CD8-positive, alpha-beta memory T cell (primary cell): ENCODE measurements around the gene CENATAC. TPM values are rescaled to one million over a fixed set of nuclear protein-coding genes. Genes with fewer than 3 reads are reported as not detected.
"Not testable (repeated sequence)": the region's sequence is repeated elsewhere in the genome, so short reads cannot be mapped to it uniquely, and the experiment has no call there.

ENCODE experiments used
- CTCF ChIA-PET: fragments of 350-600 bp; sonication (Branson Sonifier 250); formaldehyde crosslinking; loops from one replicate; lab custom pipeline; 2021; ENCODE audit warnings: antibody characterized with exemption; lab: Charles Lee
- POLR2A ChIA-PET: fragments of 350-600 bp; sonication (Branson Sonifier 250); formaldehyde crosslinking; loops from one replicate; lab custom pipeline; 2021; ENCODE audit warnings: antibody characterized with exemption; lab: Charles Lee
- DNase-seq, 5 donors: peaks; one replicate each; pipeline versions ENCODE4 v3.0.0 to v3.0.0-alpha.2; 2020 to 2022; ENCODE audit warnings: mixed read lengths in 1 of 5
- H3K27ac ChIP-seq: one replicate; pipeline ENCODE4 v1.7.0; 2013; ENCODE audit warnings: low read depth, mild to moderate bottlenecking, low read length, moderate library complexity
- H3K27me3 ChIP-seq: 2 replicates; pipeline ENCODE4 v1.7.0; 2013; ENCODE audit warnings: low read length, mild to moderate bottlenecking; ENCODE audit not compliant: insufficient read depth, poor library complexity, severe bottlenecking
- H3K36me3 ChIP-seq: 2 replicates; pipeline ENCODE4 v1.7.0; 2013; ENCODE audit warnings: mild to moderate bottlenecking, low read length, moderate library complexity; ENCODE audit not compliant: insufficient read depth
- H3K4me1 ChIP-seq: 2 replicates; pipeline ENCODE4 v1.7.0; 2013; ENCODE audit warnings: mild to moderate bottlenecking, low read length, moderate library complexity; ENCODE audit not compliant: insufficient read depth
- H3K4me3 ChIP-seq: 2 replicates; pipeline ENCODE4 v1.7.0; 2013; ENCODE audit warnings: mild to moderate bottlenecking, low read length
- H3K9me3 ChIP-seq: 2 replicates; pipeline ENCODE4 v1.7.0; 2013; ENCODE audit warnings: mild to moderate bottlenecking, low read length
- H3K27ac Mint-ChIP-seq, 8 donors: one replicate each; pipeline ENCODE4 v1.8.0; 2020 to 2021; ENCODE audit warnings: mixed read lengths in 8 of 8, mild to moderate bottlenecking in 6 of 8, inconsistent platforms in 3 of 8, moderate library complexity in 3 of 8
- H3K27me3 Mint-ChIP-seq, 2 donors: one replicate each; pipeline ENCODE4 v1.8.0; 2020 to 2021; ENCODE audit warnings: mixed read lengths in 2 of 2, mild to moderate bottlenecking in 1 of 2, moderate library complexity in 1 of 2
- H3K36me3 Mint-ChIP-seq, 3 donors: one replicate each; pipeline ENCODE4 v1.8.0; 2020 to 2021; ENCODE audit warnings: mixed read lengths in 3 of 3, inconsistent platforms in 1 of 3, mild to moderate bottlenecking in 1 of 3
- H3K4me1 Mint-ChIP-seq, 3 donors: one replicate each; pipeline ENCODE4 v1.8.0; 2020 to 2021; ENCODE audit warnings: mixed read lengths in 3 of 3, inconsistent platforms in 1 of 3, mild to moderate bottlenecking in 1 of 3
- H3K4me3 Mint-ChIP-seq, 7 donors: one replicate each; pipeline ENCODE4 v1.8.0; 2020 to 2021; ENCODE audit warnings: mixed read lengths in 7 of 7, mild to moderate bottlenecking in 6 of 7, moderate library complexity in 4 of 7, inconsistent platforms in 2 of 7
- H3K9me3 Mint-ChIP-seq, 5 donors: one replicate each; pipeline ENCODE4 v1.8.0; 2020 to 2022; ENCODE audit warnings: mixed read lengths in 5 of 5, mild to moderate bottlenecking in 3 of 5, moderate library complexity in 2 of 5, inconsistent platforms in 1 of 5
- polyA plus RNA-seq: library from polyadenylated mRNA; unstranded; fragments of 300-500 nt; fragmentation: Illumina TruSeq; gene quantifications from one replicate; pipeline ENCODE4 v1.2.3, GENCODE V29; 2021
- total RNA-seq, 2 experiments: library from RNA; stranded (reverse); gene quantifications; one replicate each; pipeline ENCODE4 v1.2.3, GENCODE V29; 2021

The CENATAC gene
- total and polyA plus RNA-seq, 3 experiments from 2014 or later: 10.1 to 34.6 (median 29.1) TPM

GRCh38 chr11:118957968-118958367 lies 40.0 kb upstream of the CENATAC start:
- POLR2A ChIA-PET: no interaction called here
- Mint-ChIP-seq H3K27me3 (peaks cover 7 to 13% of the 10 kb centered on the region in 2 donors), H3K4me1 (peaks cover 3 to 9% (median 5%) of the 10 kb centered on the region in 3 donors), H3K36me3 (no peaks in the 10 kb centered on the region), H3K4me3 (no peak overlapping the region), H3K9me3 (peaks cover 0 to 2% (median 0%) of the 10 kb centered on the region in 5 donors), H3K27ac (no peak overlapping the region)
- CTCF ChIA-PET: interaction anchor here (0.7 to 3.9 kb wide), 12 partner anchors 10 to 268 kb away, joined by 3 to 32 read pairs (median 4); no protein-coding TSS in a partner anchor
- no peaks in the 10 kb centered on the region for H3K27me3 ChIP-seq
- no peak for DNase-seq
- no peak overlapping the region for H3K27ac ChIP-seq
- no peaks in the 10 kb centered on the region for H3K9me3 ChIP-seq
- H3K36me3 ChIP-seq: no peaks in the 10 kb centered on the region
- peaks cover 7% of the 10 kb centered on the region for H3K4me1 ChIP-seq
- H3K4me3 ChIP-seq: no peak overlapping the region

DNA sequence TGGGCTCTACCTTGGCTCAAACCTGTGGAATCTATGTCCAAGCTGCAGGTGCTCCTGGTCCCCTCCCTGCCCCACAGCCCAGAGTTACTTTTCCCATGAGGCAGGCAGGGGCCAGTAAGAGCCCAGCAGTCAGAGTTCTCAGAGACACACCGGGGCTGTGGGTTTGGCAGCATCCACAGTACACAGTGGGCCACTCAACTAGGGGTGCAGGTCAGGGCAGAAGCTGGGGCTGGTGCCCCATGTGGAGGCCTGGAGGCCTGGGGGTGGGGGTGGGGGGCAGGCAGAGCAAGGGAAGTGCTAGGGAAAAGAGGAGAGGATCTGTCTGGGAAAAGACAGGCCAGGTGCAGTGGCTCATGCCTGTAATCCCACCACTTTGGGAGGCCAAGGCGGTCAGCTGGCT lies 39.4 kb upstream of the CENATAC start:
- no peak overlapping the region for H3K27ac Mint-ChIP-seq
- H3K27me3 Mint-ChIP-seq: peaks cover 8 to 13% of the 10 kb centered on the region in 2 donors
- DNase-seq: no peak
- H3K9me3 Mint-ChIP-seq: peaks cover 0 to 2% (median 0%) of the 10 kb centered on the region in 5 donors
- H3K4me3 Mint-ChIP-seq: no peak overlapping the region
- ChIA-PET POLR2A (no interaction called here), CTCF (interaction anchor here (0.8 to 3.9 kb wide), 5 partner anchors 10 to 269 kb away, joined by 3 to 32 read pairs (median 8); no protein-coding TSS in a partner anchor)
- Histone ChIP-seq H3K9me3 (no peaks in the 10 kb centered on the region), H3K4me3 (no peak overlapping the region), H3K4me1 (peaks cover 7% of the 10 kb centered on the region), H3K27ac (no peak overlapping the region), H3K27me3 (no peaks in the 10 kb centered on the region), H3K36me3 (no peaks in the 10 kb centered on the region)
- peaks cover 3 to 9% (median 5%) of the 10 kb centered on the region in 3 donors for H3K4me1 Mint-ChIP-seq
- H3K36me3 Mint-ChIP-seq: no peaks in the 10 kb centered on the region

GRCh38 chr11:118961189-118961588 lies 36.7 kb upstream of the CENATAC start:
- no peaks in the 10 kb centered on the region for H3K9me3 Mint-ChIP-seq
- no peak overlapping the region for H3K27ac ChIP-seq
- H3K4me3 ChIP-seq: no peak overlapping the region
- no peaks in the 10 kb centered on the region for H3K36me3 ChIP-seq
- no peak overlapping the region for H3K4me3 Mint-ChIP-seq
- POLR2A ChIA-PET: no interaction called here
- DNase-seq: no peak
- H3K27ac Mint-ChIP-seq: no peak overlapping the region
- H3K9me3 ChIP-seq: no peaks in the 10 kb centered on the region
- CTCF ChIA-PET: interaction anchor here (0.8 to 1.4 kb wide), 2 partner anchors 37 to 271 kb away, joined by 3 read pairs; no protein-coding TSS in a partner anchor
- no peaks in the 10 kb centered on the region for H3K27me3 ChIP-seq
- peaks cover 4 to 8% of the 10 kb centered on the region in 2 donors for H3K27me3 Mint-ChIP-seq
- H3K36me3 Mint-ChIP-seq: no peaks in the 10 kb centered on the region
- peaks cover 6% of the 10 kb centered on the region for H3K4me1 ChIP-seq
- peaks cover 3 to 9% (median 5%) of the 10 kb centered on the region in 3 donors for H3K4me1 Mint-ChIP-seq

DNA sequence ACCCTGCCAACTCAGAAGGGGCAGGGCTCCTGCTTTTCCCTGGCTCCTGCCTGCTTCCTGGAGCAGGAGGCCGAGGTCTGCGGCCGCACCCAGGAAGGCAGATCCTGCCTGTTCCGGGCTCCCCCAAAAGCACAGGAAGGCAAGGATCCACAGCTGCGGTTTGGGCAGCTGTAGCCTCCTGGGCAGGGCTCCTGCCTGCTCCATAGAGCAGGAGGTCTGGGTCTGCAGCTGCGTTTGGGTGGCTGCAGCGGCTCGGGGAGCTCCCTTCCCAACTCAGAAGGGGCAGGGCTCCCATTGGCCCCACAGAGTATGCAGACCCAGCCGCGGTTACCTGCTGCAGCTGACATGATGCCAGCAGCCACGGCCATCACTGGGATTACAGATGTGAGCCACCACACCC lies 36.3 kb upstream of the CENATAC start:
- H3K36me3 ChIP-seq: no peaks in the 10 kb centered on the region
- Mint-ChIP-seq H3K36me3 (no peaks in the 10 kb centered on the region), H3K4me1 (peaks cover 0 to 5% (median 1%) of the 10 kb centered on the region in 3 donors), H3K9me3 (no peaks in the 10 kb centered on the region), H3K4me3 (no peak overlapping the region), H3K27ac (no peak overlapping the region), H3K27me3 (peaks cover under 1 to 8% of the 10 kb centered on the region in 2 donors)
- no peak overlapping the region for H3K27ac ChIP-seq
- H3K4me1 ChIP-seq: peaks cover 2% of the 10 kb centered on the region
- CTCF ChIA-PET: interaction anchor here (1.5 kb wide), 1 partner anchor 272 kb away, joined by 4 read pairs; no protein-coding TSS in a partner anchor
- POLR2A ChIA-PET: no interaction called here
- H3K9me3 ChIP-seq: no peaks in the 10 kb centered on the region
- DNase-seq: no peak
- H3K4me3 ChIP-seq: no peak overlapping the region
- H3K27me3 ChIP-seq: no peaks in the 10 kb centered on the region

DNA sequence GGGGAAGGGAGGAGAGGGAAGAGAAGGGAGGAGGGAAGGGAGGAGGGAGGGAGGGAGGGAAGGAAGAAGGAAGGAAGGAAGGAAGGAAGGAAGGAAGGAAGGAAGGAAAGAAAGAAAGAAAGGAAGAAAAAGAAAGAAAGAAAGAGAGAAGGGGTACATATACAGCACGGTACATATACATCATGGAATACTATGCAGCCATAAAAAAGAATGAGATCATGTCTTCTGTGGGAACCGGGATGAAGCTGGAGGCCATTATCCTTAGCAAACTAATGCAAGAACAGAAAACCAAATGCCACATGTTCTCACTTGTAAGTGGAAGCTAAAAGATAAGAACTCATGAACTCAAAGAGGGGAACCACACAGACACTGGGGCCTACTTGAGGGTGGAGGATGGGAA lies 28.4 kb upstream of the CENATAC start:
- H3K9me3 ChIP-seq, POLR2A ChIA-PET, H3K4me3 ChIP-seq, H3K27ac ChIP-seq, H3K27me3 ChIP-seq, H3K4me1 Mint-ChIP-seq, H3K4me1 ChIP-seq, H3K36me3 Mint-ChIP-seq, H3K4me3 Mint-ChIP-seq, H3K27ac Mint-ChIP-seq, H3K36me3 ChIP-seq, H3K9me3 Mint-ChIP-seq, DNase-seq: not testable (repeated sequence)
- CTCF ChIA-PET: interaction anchor here (3.1 kb wide), 1 partner anchor 12 kb away, joined by 12 read pairs; the partner anchor contains the start of gene UPK2
- peaks cover 5 to 21% of the 10 kb centered on the region in 2 donors for H3K27me3 Mint-ChIP-seq

DNA sequence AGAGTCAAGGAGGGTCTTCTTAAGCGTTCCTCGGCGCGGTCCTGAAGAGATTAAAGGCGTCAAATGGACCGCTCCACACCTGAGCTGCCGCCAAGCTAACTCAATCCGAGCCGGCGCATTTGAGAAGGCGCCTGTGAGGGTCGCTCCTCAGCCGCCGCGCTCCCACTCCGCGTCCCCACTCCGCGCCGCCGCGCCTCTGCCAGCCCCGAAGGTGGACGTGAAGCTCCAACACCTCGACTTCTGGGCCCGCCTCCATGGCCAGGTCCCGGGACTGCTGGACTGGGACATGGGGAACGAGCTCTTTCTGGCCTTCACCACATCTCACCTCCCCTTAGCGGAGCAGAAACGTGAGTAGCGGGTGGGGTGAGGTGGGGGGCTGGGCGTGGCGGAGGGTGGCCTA lies 26.3 kb upstream of the CENATAC start, which contains the start of gene FOXR1:
FOXR1 (plus strand) TSS at position 116 of the 400 bp plus-strand sequence; CDS start at position 287, 171 bp downstream.
- no peak for DNase-seq
- H3K27me3 ChIP-seq: no peaks in the 10 kb centered on the region
- Mint-ChIP-seq H3K4me1 (no peaks in the 10 kb centered on the region), H3K9me3 (no peaks in the 10 kb centered on the region), H3K27me3 (peaks cover 5 to 35% of the 10 kb centered on the region in 2 donors), H3K27ac (no peak within 1 kb of the TSS), H3K4me3 (no peak within 1 kb of the TSS), H3K36me3 (peaks cover 0 to 4% (median 0%) of the 10 kb centered on the region in 3 donors)
- no peaks in the 10 kb centered on the region for H3K9me3 ChIP-seq
- no peaks in the 10 kb centered on the region for H3K4me1 ChIP-seq
- H3K27ac ChIP-seq: no peak within 1 kb of the TSS
- H3K4me3 ChIP-seq: no peak within 1 kb of the TSS
- CTCF ChIA-PET: no interaction called here
- POLR2A ChIA-PET: interaction anchor here (0.6 kb wide), 1 partner anchor 28 kb away, joined by 4 read pairs; no protein-coding TSS in a partner anchor
- H3K36me3 ChIP-seq: no peaks in the 10 kb centered on the region

GRCh38 chr11:118973985-118974384 lies 24.0 kb upstream of the CENATAC start:
- peaks cover 7 to 47% of the 10 kb centered on the region in 2 donors for H3K27me3 Mint-ChIP-seq
- Histone ChIP-seq H3K27ac (no peak overlapping the region), H3K36me3 (no peaks in the 10 kb centered on the region), H3K4me3 (no peak overlapping the region), H3K4me1 (no peaks in the 10 kb centered on the region), H3K27me3 (no peaks in the 10 kb centered on the region), H3K9me3 (no peaks in the 10 kb centered on the region)
- peaks cover 0 to 4% (median 0%) of the 10 kb centered on the region in 3 donors for H3K36me3 Mint-ChIP-seq
- no peak overlapping the region for H3K4me3 Mint-ChIP-seq
- no peaks in the 10 kb centered on the region for H3K4me1 Mint-ChIP-seq
- peak overlapping the region in 1 of 8 donors; percentile 59 for H3K27ac Mint-ChIP-seq
- CTCF ChIA-PET: interaction anchor here (1.5 kb wide), 1 partner anchor 17 kb away, joined by 3 read pairs; no protein-coding TSS in a partner anchor
- POLR2A ChIA-PET: no interaction called here
- no peak for DNase-seq
- H3K9me3 Mint-ChIP-seq: no peaks in the 10 kb centered on the region
